Erythroblast (primary cell): Measurements from ENCODE around the gene IL17B.

ENCODE experiments used
- DNase-seq, 2 experiments: peaks; one replicate each; lab custom pipeline; 2025; lab: John Stamatoyannopoulos, UW
- GATA1 ChIP-seq: IDR thresholded peaks from 2 replicates; pipeline ENCODE4 v1.6.1; 2011; ENCODE audit warnings: low read depth, mild to moderate bottlenecking, control low read depth, low read length, moderate library complexity
- POLR2A ChIP-seq: IDR thresholded peaks from 2 replicates; pipeline ENCODE4 v1.6.1; 2011; ENCODE audit warnings: mild to moderate bottlenecking, low read length

The IL17B gene, protein sequence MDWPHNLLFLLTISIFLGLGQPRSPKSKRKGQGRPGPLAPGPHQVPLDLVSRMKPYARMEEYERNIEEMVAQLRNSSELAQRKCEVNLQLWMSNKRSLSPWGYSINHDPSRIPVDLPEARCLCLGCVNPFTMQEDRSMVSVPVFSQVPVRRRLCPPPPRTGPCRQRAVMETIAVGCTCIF

DNA sequence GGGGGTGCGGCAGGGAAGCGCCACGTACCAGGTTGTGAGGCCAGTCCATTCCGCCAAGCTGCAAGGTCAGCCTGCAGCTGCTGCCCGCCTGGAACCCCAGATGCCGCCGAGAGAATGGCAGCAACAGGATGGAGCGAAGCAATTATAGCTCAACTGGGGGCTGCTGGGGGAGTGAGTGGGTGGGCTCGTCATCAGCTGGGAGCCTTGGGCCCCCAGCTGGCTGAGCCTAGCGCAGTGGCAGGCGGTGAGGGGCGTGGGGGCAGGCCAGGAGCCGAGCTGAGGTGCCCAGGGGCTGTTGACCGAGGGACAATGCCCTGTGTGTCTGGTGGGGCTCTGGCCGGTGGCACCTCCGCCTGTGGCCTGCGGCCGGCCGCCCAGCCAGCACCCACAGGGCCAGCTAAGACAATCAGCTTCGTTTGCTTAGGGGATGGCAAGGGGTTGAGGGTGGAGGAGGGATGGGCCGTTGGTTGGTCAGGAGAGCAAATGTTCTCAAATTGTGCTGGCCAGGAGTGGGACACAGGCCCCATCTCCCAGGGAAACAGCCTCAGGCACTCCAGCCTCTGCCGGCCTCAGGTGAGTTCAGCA is at the start of gene IL17B:
TSS of gene IL17B (minus strand) at position 116 of the 585 bp plus-strand sequence. CDS start at position 49, 67 bp downstream.
- no peak for TF ChIP-seq POLR2A
- TF ChIP-seq GATA1: no peak
- DNase-seq: no peak

DNA sequence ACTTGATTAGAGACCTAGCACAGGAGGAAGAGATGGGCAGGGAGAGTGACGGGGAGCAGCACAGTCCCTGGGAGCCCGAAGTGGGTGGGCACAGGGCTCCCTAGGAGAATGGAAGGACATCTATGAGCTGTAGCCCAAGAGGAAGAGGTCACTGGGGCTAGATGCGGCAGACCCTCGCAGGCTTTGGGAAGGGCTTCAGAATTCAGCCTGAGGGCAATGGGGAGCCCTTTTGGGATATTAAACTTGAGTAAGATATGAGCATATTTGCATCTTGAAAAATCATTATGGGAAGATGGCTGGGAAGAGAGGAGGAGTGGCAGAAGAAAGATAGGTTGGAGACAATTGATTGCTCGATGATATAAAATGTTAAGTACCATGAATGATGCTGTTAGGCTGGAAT is 48.9 kb upstream of the IL17B start:
- TF ChIP-seq GATA1: no peak
- no peak for DNase-seq

DNA sequence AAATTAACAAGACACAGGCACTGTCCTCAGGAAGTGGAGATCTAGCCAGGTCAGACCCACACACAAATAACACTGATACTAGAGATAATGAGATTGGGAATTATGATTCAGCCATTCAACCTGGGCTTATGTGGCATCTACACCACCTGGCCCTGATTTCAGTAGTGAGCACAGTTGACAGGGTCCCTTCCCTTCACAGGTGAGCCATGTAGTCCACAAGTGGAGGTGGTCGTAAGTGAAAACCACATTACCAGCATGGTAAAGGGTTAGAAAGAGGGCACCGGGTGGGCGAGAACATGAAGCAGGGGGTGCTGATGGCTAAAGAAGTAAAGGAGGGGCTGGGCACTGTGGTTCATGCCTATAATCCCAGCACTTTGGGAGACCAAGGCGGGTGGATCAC is 48.3 kb upstream of the IL17B start:
- no peak for DNase-seq
- TF ChIP-seq POLR2A: no peak
- no peak for TF ChIP-seq GATA1

DNA sequence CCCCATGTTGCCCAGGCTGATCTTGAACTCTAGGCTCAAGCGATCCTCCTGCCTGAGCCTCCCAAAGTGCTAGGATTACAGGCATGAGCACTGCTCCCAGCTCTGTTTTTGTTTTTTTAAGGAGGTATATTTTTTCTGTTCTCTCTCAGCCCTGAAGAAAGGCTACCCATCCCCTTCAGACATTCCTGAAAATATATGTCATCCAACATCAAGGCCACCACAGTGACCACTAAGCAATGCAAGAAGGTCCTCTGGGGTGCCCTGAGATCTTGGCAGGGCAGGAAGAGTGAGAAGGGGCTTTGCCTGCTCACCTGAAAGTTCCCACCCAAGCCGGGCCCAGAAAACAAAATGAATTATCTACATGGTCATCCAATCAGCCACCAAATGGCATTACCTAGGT is 47.8 kb upstream of the IL17B start:
- TF ChIP-seq POLR2A (no peak), GATA1 (no peak)
- DNase-seq: no peak

DNA sequence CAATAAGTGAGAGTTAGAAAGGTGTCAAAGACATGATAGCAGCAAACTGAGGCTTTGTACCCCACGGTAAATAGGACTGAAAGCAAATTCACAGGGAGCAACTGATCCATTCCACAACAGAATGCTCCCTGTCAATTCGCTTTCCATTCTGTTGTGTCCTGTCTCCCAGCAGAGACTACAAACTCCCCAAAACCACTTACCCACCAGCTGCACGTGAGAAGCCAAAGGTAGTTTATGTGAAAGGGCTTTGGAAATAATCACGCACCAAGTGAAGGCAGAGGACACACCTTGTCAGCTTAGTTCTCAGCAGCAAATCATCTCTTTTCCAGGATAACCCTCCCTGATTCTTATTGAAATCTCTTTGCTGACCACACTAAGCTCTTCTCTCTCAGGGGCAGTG is 46.6 kb upstream of the IL17B start:
- DNase-seq: no peak
- TF ChIP-seq GATA1 (no peak), POLR2A (no peak)

DNA sequence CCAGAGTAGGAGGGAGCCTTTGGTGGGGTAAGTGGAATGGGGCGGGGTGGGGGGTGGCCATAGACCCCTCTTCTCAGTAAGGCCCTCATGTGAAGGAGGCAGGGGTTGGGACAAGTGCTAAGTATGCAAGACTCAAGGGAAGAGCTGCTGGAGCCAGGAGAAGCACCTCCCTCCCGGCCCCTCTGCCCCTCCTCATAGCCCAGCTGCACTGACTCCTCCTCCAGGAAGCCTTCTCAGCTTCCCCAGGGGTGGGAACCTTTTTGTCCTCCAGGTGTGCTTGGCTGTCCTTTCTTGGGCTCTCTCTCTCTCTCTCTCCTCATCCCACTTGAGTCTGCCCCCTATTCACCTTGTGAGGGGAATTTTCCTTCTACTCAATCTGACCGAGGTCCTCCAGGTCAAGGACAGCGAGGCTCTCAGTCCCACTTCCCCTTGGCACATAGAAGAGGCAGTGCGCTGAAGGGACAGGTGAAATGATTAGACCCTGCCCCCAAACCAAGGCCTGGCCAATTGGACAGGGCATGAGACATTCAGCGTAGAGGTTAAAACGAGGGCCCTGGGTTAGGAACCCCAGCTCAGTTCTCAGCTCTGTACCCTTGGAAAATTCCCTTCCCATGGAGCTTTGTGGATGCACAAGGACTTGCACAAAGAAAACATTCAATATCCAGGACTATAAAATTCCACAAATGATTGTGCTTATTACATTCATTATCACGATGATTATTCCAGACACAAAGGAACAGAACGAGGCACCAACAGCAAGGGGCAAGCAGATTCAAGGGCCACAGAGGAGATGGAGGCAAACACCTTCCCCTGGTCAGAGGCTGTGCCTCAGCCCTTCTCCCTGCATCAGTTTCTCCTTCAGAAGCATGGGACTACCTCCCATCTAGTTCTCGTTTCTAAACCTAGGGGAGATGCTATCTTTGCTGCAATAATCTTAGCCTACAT is 45.6 kb upstream of the IL17B start:
- TF ChIP-seq GATA1 (no peak), POLR2A (no peak)
- no peak for DNase-seq

DNA sequence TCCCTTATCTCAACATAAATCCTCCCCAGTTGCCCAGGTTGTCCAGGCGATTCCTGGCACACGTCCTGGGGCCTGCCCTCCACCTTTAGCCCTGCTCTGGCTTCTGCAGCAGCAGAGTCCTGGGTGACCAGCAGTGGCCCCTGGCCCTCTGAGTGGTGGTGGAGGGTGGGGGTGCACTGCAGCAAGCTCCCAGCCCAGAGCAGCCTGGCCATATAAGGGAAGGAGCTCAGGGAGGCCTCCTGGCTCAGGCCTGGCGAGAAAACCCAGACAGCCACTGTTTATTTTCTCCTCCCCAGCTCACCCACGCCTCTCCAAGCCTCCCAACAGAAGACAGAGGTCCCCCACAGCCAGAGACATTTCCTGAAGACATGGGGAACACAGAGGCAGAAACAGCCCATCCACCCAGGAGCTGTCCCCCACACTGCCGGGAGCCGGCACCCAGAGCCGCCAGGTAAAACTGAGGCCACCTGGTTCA is 44.7 kb upstream of the IL17B start:
- DNase-seq: no peak
- no peak for TF ChIP-seq GATA1
- TF ChIP-seq POLR2A: no peak

DNA sequence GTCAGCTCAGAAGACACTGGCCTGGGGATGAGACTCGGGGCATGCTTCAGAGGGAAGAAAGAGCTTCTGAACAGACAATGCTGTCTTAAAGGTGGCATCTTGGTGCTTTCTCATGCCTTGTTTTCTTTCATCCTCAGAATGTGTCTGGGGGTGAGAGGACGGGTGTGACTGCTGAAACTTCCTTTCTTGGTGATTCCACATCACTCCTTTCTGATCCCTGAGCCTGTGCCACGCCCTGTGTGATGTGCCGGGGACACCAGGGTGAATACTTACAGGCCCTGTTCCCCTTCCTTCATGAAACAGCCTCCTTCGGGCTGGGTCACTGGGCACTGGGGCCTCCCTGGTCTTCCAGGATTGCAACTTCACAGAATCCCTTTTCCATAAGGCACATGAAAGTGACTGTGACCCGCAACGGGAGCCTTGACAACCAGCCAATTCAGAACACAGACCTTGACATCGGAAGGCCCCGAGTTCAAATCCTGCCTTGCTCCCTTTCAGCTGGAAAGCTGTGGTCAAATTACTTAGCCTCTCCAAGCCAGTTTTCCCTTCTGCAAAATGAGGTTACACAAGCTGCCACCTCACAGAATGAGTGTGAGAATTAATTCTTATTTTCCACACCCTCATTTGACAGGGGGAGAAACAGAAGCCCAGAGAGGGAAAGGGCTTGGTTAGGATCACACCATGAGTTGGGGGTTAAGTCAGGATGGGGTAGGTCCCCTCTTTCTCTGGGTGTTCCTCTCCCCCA is 44.1 kb upstream of the IL17B start:
- no peak for DNase-seq
- TF ChIP-seq POLR2A: no peak
- no peak for TF ChIP-seq GATA1

DNA sequence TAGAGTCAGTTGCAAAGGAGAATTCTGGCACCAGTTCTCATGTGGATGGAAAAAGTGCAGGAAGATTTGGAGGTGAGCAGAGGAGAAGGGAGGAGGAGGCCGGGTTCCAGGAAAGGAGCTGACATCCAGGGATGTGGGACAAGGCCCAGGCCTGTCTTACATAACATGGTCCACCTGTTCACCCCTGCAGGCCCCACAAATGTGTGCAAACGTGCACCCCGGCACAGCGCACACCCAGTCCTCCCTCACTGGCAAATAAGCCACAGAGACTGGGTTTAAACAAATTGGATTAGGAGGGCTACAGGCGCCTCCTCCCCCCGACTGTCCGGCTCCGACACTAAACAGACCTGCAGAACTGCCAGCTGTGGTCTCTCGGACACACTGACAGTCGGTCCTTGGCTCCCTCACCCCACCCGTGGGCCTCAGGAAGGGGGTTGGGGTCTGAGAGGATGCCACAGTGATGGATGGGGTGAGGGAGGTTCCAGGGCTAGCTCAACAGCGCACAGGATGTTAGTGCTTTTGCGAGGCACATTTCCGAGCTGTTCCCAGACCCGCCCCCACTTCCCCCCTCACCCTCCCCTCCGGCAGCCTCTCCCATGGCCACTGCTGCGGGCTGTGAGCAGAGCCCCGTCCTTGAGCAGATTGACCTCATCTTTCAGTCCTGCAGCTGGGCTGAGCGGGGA is 43.4 kb upstream of the IL17B start:
- no peak for TF ChIP-seq POLR2A
- TF ChIP-seq GATA1: no peak
- DNase-seq: no peak

DNA sequence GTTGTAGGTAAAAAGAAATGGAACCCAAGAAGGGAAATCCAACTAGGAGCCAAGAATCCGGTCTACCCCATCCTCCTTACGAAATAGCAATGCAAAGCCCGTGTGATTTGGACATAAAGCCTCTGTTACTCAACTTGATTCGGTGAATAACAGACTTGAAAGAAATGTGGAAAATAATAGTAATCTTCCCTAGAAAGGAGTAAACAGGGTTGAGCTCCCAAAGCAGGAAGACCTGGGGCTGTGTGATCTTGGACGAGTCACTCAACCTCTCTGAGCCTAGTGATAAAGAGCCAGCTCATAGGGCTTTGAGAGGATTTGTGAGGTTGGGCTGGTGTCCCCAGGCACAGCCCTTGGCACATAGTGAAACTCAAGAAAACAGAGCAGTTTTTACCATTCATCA is 42.7 kb upstream of the IL17B start:
- no peak for TF ChIP-seq POLR2A
- DNase-seq: no peak

DNA sequence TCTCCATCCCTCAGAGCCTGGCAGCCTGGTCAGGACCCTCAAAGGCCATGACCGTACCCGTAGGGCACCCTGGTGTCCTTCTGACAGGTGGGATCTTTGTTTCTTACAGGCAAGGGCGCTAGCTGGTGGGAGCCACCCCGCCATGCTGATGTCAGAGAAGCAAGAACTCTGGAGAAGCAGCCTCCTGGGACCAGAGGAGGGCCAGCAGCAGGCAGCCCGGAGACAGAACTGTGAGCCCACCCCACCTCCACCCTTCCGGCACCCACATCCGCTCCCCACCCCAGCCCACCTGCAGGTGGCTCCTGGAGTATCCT is 42.2 kb upstream of the IL17B start:
- DNase-seq: no peak
- TF ChIP-seq POLR2A (no peak), GATA1 (no peak)

DNA sequence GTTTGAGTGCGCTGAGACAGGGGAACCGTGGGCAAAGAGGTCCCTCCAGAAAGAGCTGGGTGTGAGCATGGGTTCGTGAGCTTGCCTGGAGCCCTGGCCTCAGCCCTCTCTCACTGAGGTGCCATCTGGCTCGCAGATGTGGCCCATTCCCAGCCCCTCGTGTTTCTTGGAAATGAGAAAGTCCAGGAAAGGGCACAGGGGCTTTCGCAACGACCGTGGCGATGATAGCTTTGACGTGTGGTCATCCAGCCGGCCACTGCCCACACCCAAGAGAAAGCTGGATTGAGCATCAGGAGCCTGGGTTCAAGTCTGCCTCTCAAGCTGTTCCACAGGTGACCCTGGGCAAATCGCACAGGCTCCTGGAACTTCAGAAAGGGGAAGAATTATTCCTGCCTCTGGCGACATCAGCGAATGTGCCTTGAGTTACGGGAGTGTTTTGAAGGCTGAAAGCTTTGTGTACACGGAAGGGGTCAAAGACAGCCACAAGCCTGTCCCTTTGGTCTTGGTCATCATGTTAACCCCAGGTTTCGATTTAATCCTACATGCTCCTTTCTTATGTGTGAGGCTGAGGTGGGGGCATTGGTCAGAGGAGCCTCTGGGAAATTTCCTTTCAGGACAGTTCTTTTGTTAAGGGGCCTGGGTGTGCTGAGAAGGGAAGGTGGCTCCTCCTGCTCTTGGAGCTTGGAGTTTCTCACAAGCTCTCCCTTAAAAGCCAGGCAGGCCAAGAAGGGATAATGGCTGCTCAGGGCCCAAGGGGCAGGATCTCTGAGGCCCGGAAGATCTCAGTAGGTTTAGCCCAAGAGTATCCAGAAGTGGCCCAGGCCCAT is 41.7 kb upstream of the IL17B start:
- no peak for DNase-seq
- no peak for TF ChIP-seq POLR2A
- no peak for TF ChIP-seq GATA1
